Hepatic stellate cell (primary cell): ENCODE results near the gene RPS6KA2.
"Not testable (repeated sequence)": the region's sequence is repeated elsewhere in the genome, so short reads cannot be mapped to it uniquely, and the experiment has no call there.

Source experiments
- DNase-seq: peaks from one replicate; pipeline ENCODE4 v3.0.0; 2011; ENCODE audit warnings: low spot score

The RPS6KA2 gene

DNA sequence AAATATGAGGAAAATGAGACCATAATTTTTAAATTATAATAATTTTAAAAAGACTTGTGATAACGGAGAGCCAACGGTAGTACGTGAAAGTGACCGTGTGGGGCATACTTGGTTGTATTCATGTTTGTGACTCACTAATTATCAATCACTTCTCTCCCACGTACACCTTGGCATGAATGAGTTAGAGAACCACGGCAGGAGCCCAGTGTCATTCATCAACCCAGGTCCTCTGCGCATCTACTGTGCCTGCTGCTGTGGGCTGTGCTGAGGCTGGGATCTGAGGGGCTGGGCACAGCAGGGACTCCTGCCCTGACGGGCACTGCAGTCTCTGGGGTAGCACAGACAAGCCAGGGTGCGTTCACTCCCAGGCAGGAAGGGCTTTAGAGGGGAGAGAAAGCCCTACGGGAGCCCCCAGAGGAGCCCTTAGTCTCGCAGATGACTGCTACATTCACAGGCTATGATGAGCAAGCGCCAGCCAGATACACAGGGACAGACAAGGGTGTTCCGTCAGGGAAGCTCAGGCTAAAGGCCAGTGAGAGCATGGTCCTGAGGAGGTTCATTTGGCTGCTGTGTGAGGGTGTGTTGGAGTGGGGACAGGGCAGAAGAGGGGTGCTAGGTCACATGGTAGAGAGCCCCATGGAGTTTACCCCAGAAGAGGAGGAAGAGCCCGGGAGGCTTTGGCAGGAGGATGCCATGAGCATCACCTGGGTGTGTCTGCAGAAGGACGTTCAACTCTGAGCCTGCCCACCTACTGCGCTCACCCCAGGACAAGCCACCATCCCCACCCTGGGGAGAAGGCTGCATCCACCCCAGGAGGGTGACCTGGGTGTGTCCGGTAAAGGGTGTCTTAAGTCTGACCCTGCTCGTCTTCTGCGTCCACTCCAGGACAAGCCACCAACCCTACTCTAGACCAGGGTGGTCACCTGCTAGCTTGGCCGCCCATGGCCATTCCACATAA, 8.2 kb upstream of the RPS6KA2 start:
- no peak for DNase-seq

DNA sequence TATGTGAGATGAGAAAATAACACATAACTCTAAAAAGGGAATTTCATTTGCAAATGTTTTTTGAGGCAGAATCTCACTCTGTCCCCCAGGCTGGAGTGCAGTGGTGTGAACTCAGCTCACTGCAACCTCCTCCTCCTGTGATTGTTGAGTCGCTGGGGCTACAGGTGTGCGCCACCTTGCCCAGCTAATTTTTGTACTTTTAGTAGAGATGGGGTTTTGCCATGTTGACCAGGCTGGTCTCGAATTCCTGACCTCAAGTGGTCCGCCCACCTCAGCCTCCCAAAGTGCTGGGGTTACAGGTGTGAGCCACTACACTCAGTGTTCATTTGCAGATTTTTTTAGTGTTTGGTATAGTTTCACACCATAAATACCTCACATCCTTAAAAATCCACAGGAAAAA, 7.5 kb upstream of the RPS6KA2 start:
- DNase-seq = not testable (repeated sequence)

DNA sequence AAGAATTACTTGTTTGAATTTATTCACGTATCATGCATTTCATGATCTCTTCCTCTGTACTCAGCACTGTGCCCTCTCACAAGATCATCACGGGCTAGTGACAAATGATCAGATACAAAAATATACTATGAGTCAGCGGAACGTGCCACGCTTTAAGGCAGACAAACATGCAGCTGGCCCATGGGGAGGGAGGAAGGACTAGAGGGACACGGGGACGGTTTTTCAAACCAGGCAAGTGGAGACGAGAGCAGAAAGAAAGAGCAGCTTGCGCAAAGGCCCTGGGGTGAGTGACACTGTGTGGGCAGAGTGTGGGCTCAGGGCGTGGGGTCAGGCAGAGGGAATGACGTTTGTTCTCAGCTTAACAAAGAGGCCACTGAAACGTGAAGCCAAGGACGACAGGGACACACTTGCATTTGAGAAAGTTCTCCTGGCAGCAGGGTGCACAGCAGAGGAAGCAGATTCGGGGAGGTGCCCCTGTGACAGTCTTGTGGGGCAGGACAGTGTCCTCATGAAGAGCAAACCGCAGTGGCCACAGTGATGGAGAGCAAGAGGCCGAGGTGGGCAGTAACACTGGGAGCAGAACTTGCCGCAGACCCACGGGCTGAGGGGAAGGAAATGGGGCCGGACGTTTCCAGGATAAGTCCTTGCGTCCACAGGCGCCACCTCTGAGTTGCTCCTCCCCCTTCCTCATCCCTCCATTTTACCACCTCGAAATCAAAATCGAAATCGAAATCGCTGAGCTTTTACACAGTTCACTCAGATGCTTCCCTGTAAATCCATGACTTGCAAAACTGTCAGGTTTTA, 6.9 kb upstream of the RPS6KA2 start:
- peak; percentile 90 for DNase-seq

GRCh38 chr6:166632731-166633130, 5.7 kb upstream of the RPS6KA2 start:
- no peak for DNase-seq

DNA sequence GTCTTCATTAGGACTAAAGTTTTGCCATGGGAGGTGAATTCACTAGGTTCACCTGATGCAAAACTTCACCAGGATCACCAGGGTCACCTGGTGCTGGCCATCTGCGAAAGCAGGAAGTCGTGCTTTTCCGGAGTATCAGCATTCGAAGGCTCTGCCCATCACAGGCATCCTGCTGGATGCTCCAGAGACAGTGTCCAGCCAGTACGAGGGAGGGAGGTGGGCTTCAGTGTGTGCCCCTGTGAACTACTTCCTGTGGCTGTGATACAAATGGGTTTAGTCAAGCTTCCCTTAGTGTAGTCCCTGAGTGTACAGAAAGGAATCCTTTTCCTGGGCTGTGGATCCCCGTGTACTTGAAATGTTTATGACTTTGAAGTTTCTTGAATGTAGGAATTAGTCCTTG, 3.4 kb upstream of the RPS6KA2 start:
- DNase-seq = no peak

- DNase-seq = no peak
These were observed 2.6 kb upstream of the RPS6KA2 start for GRCh38 chr6:166629628-166630027.

- peak; percentile 54 for DNase-seq
These were observed 1.1 kb upstream of the RPS6KA2 start for GRCh38 chr6:166627875-166628801.

- no peak for DNase-seq
These were observed 646 bp downstream of the RPS6KA2 start for GRCh38 chr6:166626177-166627032.

- DNase-seq = peak; percentile 62
These were observed 1.7 kb downstream of the RPS6KA2 start for GRCh38 chr6:166625356-166625755.

DNA sequence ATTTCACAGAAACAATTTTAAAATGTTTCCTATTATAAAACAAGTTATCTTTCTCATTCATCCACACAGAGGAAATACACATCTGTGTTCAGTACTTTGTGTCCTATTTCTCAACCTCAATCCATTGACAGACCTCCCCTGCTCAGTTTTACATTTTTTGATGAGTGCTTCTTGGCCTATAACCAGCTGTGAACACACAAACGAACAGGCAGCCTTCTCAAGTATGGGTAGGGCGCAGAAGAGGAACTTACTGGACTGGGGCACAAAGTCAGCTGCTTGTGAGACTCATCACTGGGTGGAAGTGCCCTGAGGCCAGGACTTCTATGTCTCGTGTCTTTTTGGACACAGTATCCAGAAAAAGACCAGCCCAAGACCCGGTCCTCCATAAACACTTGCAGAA, 2.8 kb downstream of the RPS6KA2 start:
- no peak for DNase-seq

DNA sequence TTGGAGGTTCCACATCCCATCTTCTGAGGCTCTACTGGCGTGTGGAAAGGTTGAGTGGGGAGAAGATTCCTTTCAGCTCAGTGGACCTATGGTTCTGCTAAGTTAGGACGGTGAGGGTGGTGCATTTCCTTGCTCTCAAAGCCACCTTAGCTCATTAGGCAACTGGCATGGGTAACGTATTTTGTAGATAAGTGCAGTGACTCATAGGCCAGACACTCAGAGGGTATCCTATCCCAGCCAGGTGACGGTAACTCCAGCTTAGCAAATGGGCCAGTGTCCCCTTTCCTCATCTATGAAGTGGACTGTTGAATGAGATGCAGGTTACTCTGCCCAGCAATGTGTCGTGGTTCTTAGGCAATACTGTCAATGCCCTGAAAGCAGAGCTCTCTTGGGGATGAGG, 3.7 kb downstream of the RPS6KA2 start:
- DNase-seq = no peak

DNA sequence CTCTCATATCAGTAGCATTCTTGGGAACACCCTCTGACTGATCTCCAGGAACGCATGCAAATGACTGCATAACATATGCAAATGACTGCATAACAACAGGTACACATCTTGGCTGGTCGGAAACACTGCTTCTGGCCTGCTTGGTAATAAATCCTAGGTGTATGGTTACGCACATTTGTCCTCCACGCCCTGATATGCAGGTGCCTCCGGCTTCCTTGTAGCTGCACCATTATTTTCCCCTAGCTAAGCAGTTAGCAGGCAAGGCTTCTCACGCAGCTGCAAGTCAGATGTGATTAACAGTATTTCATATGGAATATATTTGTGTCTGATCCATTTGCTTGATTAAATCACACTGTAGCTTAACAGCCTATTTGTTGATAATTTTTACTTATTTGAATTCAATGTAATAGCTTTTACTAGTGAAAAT, 5.9 kb downstream of the RPS6KA2 start:
- no peak for DNase-seq

GRCh38 chr6:166620478-166621113, 6.5 kb downstream of the RPS6KA2 start:
- no peak for DNase-seq

DNA sequence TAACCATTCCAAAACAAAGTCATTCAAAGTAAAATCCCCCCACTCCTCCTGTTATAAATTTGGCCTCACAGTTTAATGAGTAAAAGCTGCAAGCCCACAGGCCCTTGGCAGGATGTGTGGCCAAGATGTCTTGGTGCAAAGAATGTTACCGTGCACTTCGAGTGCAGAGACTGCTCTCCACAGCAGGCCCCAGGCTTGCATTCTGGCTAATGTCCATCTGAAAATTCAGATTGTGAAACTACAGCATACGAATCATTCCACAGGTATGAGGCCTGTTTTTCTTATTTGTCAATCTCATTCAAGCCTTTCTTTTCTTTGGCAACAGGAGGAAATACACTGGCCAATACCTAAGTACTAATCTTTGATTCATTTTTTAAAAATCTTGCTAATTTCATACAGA, 7.1 kb downstream of the RPS6KA2 start:
- DNase-seq = peak; percentile 80

DNA sequence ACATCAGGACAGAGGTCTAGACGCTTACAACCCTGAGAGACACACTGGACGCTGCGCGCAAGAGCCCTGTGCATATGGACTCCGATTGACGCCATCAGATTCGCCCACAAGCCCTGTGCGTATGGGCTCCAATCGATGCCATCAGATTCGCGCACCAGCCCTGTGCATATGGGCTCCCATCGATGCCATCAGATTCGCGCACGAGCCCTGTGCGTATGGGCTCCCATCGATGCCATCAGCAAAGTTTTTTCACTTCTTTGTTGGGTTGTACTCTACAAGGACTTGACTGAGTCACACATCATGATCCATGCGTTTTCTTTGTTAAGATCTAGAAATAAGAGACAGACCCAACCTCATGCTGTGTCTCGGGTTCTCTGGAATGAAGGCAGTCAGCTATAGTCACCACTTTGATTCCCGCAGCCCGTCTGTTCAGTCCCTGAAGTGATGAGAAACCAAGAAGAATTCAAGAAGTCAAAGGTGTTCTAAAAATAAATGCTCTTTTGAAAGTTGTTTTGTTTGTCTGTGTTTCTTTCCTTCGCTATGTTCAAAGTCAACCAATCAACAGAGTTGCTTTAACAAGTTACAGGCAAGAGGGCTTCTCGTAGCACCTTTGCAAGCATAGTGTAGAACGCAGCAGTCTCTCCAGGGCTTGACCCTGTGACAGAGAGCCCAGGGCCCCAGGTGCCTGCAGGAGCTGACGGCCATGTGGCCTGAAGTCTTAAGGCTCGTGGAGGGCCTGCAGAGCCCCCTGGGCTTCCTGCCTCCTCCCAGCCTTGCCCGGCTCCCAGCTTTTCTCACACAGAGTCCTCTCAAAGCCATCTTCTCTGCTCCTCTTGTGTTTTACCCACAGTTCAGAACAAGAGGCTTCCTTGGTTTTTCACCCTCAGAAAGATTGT, 7.9 kb downstream of the RPS6KA2 start:
- peak; percentile 82 for DNase-seq

DNA sequence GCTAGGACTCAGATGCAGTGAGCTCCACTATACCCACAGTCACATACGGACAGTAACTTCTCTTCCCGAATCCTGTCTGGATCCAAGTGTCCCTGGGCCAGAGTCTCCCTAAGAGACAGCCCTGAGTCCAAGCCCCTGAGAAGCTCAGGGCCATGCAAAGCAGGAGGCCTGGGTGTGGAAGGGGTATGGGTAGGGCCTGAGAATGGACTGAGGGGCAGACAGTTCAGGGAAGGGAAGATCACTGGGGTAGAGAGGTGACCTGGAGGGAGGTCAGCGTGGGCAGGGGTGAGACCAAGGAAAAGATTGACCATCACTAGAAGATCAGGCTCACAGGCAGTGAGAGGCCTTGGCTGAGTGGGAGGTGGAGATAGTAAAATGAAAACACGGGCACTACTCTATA, 8.8 kb downstream of the RPS6KA2 start:
- no peak for DNase-seq

- no peak for DNase-seq
These were observed 9.7 kb downstream of the RPS6KA2 start for GRCh38 chr6:166617359-166617758.

DNA sequence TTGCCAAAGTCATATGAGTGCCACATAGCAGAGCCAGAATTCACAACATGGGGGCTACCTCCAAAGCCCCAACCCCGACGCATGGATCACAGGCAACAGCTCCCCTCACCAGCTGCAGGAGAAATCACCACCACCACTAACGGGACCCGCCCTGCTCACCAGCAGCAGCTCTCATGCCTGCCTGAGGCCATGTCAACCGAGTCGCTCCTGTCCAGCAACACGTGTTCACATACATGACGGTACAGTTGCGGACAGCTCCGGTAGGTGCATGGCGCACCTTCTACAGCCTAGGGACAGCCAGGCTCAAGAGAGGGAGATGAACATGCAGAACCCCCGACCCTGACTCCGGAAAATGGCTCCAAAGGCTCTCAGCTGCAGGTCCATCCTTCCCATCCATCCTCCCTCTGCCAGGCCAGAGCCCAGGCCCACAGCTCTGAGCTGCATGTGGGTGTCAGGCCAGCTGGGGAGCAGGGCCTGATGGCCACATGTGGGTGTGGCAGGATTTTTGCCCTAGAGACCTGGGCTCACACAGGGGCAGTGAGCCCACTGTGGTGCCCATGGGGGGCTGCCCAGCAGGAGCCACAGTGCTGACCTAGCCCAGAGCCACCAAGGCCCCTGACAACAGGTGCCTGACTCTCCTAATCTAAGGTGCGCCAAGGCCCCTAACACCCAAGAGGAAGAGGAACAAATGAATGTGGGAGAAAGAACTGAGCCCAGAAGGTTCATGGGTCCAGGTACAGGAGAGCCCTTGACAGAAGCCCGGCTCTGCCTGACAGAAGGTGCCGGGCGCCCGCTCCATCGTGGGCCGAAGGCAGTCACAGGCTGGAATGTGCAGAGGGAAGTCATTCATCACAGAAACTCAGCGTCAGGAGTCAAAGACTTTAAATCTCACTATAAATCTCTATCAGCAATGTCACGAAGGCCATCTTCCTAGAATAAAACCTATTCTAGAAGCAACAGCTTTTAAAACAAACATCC, 10.5 kb downstream of the RPS6KA2 start:
- no peak for DNase-seq
